Measurements from ENCODE around the gene ALDH3A1.

ALDH3A1 gene

DNA sequence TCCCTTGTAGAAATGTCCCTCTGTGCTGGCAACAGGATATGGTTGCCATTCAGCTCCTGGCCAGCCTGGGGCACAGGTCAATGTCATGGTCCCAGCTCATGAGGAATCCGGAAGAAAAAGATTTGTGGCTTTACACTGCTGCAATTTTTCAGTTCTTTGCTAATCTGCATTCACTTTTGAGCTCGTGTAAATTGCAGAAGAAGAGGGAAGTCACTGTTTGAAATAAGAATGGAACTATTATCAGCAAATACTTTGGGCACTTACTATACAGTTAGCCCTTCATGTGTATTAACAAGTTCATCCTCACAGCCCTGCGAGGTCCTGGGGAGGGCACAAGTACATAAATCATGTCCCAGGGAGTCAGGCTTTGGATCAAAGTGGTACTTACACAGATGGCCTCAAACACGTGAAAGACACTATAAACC lies 45.9 kb downstream of the ALDH3A1 start:
- peak; percentile 75 to 88 for DNase-seq

Measured in NCI-H524 (cell line).